ENCODE data around the gene BEX3. TPM values are rescaled to one million over a fixed set of nuclear protein-coding genes. Genes with fewer than 3 reads are reported as not detected.

BEX3 gene
- total and polyA plus RNA-seq, 2 experiments from 2014 or later, result 427 to 714 TPM

DNA sequence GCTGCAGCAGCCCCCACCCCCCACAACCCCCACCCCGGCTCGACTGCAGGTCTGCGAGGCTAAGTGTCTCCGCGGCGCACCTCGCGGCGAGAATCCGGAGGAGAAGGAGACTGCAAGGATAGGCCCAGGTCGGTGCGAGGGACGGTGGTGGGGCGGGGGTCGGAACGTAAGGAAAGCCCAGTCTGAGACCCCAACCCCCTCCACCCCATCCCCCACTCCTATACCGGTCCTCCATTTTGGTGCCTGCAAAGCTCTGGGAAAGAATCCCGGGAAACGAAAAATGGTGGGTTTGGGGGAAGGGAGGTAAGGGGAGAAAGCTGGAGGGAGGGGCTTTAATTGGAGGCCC is 614 bp downstream of the BEX3 start (continued):
- no peak for TF ChIP-seq ZNF462 (CRISPR knock-in tag; IDR thresholded peaks at IDR 0.05)
- TF ChIP-seq STAT1 (IDR thresholded peaks at IDR 0.05; ENCODE audit: unreplicated experiment), result no peak
- TF ChIP-seq ZNF114 (CRISPR knock-in tag; IDR thresholded peaks at IDR 0.05), result no peak

- Mint-ChIP-seq H3K36me3 (ENCODE audit: low read depth) (peaks cover 33% of the 10 kb centered on the region), H3K4me3 (peak overlapping the region; percentile 34; the same call in 1 of the 3 replicates), H3K27ac (no peak overlapping the region; the same call in 1 of the 2 replicates), H3K4me1 (peaks cover 8% of the 10 kb centered on the region), H3K9me3 (no peaks in the 10 kb centered on the region; the same call in 2 of the 3 replicates), H3K27me3 (ENCODE audit: insufficient read depth, low read depth, poor library complexity) (no peaks in the 10 kb centered on the region)
- DNase-seq (ENCODE audit: low spot score) (no peak), ATAC-seq (no peak)
- Histone ChIP-seq H2AFZ (no peak overlapping the region), H3F3A (replicated peaks; ENCODE audit: low read depth) (no peaks in the 10 kb centered on the region), H4K20me1 (replicated peaks; ENCODE audit: insufficient read depth) (no peaks in the 10 kb centered on the region), H3K27ac (ENCODE audit: low read depth) (peak overlapping the region; percentile 80), H3K4me1 (ENCODE audit: insufficient read depth) (peaks cover 10% of the 10 kb centered on the region), H3K36me3 (ENCODE audit: insufficient read depth) (peaks cover 7% of the 10 kb centered on the region; the same call in 1 of the 2 replicates), H3K9me2 (ENCODE audit: insufficient read depth) (no peaks in the 10 kb centered on the region), H3K27me3 (ENCODE audit: insufficient read depth) (no peaks in the 10 kb centered on the region), H3K4me2 (no peak overlapping the region), H3K79me2 (replicated peaks; ENCODE audit: insufficient read depth) (peaks cover 10% of the 10 kb centered on the region), H3K4me3 (no peak overlapping the region)
- TF ChIP-seq STAT1 (IDR thresholded peaks at IDR 0.05; ENCODE audit: unreplicated experiment) (no peak), JUNB (IDR thresholded peaks at IDR 0.05; ENCODE audit: unreplicated experiment) (no peak), NANOG (IDR thresholded peaks at IDR 0.05; ENCODE audit: borderline replicate concordance) (no peak), CTCF (conservative IDR thresholded peaks at IDR 0.05; ENCODE audit: low read depth in 2 of 2) (no peak), ZNF331 (CRISPR knock-in tag; IDR thresholded peaks at IDR 0.05; ENCODE audit: low read depth) (no peak)
- TF ChIP-seq, protein P1, sequence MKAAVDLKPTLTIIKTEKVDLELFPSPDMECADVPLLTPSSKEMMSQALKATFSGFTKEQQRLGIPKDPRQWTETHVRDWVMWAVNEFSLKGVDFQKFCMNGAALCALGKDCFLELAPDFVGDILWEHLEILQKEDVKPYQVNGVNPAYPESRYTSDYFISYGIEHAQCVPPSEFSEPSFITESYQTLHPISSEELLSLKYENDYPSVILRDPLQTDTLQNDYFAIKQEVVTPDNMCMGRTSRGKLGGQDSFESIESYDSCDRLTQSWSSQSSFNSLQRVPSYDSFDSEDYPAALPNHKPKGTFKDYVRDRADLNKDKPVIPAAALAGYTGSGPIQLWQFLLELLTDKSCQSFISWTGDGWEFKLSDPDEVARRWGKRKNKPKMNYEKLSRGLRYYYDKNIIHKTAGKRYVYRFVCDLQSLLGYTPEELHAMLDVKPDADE (IDR thresholded peaks at IDR 0.05), result no peak
- TF ChIP-seq, protein P2, sequence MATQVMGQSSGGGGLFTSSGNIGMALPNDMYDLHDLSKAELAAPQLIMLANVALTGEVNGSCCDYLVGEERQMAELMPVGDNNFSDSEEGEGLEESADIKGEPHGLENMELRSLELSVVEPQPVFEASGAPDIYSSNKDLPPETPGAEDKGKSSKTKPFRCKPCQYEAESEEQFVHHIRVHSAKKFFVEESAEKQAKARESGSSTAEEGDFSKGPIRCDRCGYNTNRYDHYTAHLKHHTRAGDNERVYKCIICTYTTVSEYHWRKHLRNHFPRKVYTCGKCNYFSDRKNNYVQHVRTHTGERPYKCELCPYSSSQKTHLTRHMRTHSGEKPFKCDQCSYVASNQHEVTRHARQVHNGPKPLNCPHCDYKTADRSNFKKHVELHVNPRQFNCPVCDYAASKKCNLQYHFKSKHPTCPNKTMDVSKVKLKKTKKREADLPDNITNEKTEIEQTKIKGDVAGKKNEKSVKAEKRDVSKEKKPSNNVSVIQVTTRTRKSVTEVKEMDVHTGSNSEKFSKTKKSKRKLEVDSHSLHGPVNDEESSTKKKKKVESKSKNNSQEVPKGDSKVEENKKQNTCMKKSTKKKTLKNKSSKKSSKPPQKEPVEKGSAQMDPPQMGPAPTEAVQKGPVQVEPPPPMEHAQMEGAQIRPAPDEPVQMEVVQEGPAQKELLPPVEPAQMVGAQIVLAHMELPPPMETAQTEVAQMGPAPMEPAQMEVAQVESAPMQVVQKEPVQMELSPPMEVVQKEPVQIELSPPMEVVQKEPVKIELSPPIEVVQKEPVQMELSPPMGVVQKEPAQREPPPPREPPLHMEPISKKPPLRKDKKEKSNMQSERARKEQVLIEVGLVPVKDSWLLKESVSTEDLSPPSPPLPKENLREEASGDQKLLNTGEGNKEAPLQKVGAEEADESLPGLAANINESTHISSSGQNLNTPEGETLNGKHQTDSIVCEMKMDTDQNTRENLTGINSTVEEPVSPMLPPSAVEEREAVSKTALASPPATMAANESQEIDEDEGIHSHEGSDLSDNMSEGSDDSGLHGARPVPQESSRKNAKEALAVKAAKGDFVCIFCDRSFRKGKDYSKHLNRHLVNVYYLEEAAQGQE (IDR thresholded peaks at IDR 0.05; ENCODE audit: unreplicated experiment), result no peak
Measured at GRCh38 chrX:103378990-103379389, 2.7 kb downstream of the BEX3 start.

All from GM23338 (cell line).